ENCODE results near the gene SMAD7. TPM values are rescaled to one million over a fixed set of nuclear protein-coding genes. Genes with fewer than 3 reads are reported as not detected.
A peak's percentile ranks its signal among the peaks of the same experiment; 100 is the strongest.

Gene SMAD7
- total RNA-seq, 1 donor from 2014 or later, result 34.1 TPM

- TF ChIP-seq, protein P1, sequence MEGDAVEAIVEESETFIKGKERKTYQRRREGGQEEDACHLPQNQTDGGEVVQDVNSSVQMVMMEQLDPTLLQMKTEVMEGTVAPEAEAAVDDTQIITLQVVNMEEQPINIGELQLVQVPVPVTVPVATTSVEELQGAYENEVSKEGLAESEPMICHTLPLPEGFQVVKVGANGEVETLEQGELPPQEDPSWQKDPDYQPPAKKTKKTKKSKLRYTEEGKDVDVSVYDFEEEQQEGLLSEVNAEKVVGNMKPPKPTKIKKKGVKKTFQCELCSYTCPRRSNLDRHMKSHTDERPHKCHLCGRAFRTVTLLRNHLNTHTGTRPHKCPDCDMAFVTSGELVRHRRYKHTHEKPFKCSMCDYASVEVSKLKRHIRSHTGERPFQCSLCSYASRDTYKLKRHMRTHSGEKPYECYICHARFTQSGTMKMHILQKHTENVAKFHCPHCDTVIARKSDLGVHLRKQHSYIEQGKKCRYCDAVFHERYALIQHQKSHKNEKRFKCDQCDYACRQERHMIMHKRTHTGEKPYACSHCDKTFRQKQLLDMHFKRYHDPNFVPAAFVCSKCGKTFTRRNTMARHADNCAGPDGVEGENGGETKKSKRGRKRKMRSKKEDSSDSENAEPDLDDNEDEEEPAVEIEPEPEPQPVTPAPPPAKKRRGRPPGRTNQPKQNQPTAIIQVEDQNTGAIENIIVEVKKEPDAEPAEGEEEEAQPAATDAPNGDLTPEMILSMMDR (IDR thresholded peaks at IDR 0.05), result no peak
- TF ChIP-seq POLR2A (IDR thresholded peaks at IDR 0.05), result no peak
- TF ChIP-seq POLR2AphosphoS5 (IDR thresholded peaks at IDR 0.05; ENCODE audit: insufficient read depth in 1 of 2, low read depth in 1 of 2), result no peak
- no peak overlapping the region for H3K27ac ChIP-seq
- H3K4me1 ChIP-seq, result peaks cover 25% of the 10 kb centered on the region
- H3K27me3 ChIP-seq, result no peaks in the 10 kb centered on the region
- intact Hi-C loops (cut with DNase I), result no loop called here
- H3K4me3 ChIP-seq, result no peak overlapping the region
- DNase-seq (ENCODE audit: extremely low spot score in 2 of 2), result no peak
- H3K9me3 ChIP-seq, result no peaks in the 10 kb centered on the region
- no peaks in the 10 kb centered on the region for H3K36me3 ChIP-seq
These were observed 72.8 kb downstream of the SMAD7 start for GRCh38 chr18:48877941-48878340.

DNA sequence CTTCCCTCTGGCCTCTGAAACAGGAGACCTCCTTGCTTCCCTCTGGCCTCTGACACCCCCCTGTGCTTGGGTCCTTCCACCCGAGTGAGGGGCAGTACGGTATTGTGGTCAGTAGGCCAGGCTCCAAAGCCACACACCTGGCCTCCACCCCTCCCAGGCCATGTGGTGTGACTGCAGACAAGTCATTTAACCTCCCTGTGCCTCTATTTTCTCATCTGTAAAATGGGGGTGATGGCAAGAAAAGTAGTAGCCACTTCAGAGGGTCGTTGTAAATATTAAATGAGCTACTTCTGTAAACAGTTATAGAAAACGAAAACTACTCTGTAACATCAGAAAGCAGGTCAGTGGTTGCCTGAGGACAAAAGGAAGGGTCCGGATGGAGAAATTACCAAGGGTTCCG, 74.2 kb downstream of the SMAD7 start:
- TF ChIP-seq POLR2A (IDR thresholded peaks at IDR 0.05) (no peak), POLR2AphosphoS5 (IDR thresholded peaks at IDR 0.05; ENCODE audit: insufficient read depth in 1 of 2, low read depth in 1 of 2) (no peak)
- TF ChIP-seq, protein P1 (IDR thresholded peaks at IDR 0.05), result no peak
- H3K9me3 ChIP-seq, result no peaks in the 10 kb centered on the region
- H3K27ac ChIP-seq, result no peak overlapping the region
- H3K36me3 ChIP-seq, result no peaks in the 10 kb centered on the region
- H3K4me1 ChIP-seq, result peaks cover 35% of the 10 kb centered on the region
- intact Hi-C loops (cut with DNase I), result no loop called here
- H3K4me3 ChIP-seq, result no peak overlapping the region
- no peaks in the 10 kb centered on the region for H3K27me3 ChIP-seq
- no peak for DNase-seq (ENCODE audit: extremely low spot score in 2 of 2)

GRCh38 chr18:48875942-48876511, 74.7 kb downstream of the SMAD7 start:
- no peaks in the 10 kb centered on the region for H3K9me3 ChIP-seq
- peaks cover 35% of the 10 kb centered on the region for H3K4me1 ChIP-seq
- H3K27me3 ChIP-seq, result no peaks in the 10 kb centered on the region
- intact Hi-C loops (cut with DNase I), result no loop called here
- no peak overlapping the region for H3K27ac ChIP-seq
- no peaks in the 10 kb centered on the region for H3K36me3 ChIP-seq
- no peak for DNase-seq (ENCODE audit: extremely low spot score in 2 of 2)
- no peak for TF ChIP-seq POLR2AphosphoS5 (IDR thresholded peaks at IDR 0.05; ENCODE audit: insufficient read depth in 1 of 2, low read depth in 1 of 2)
- TF ChIP-seq, protein P1 (IDR thresholded peaks at IDR 0.05), result no peak
- TF ChIP-seq POLR2A (IDR thresholded peaks at IDR 0.05), result no peak
- H3K4me3 ChIP-seq, result no peak overlapping the region

DNA sequence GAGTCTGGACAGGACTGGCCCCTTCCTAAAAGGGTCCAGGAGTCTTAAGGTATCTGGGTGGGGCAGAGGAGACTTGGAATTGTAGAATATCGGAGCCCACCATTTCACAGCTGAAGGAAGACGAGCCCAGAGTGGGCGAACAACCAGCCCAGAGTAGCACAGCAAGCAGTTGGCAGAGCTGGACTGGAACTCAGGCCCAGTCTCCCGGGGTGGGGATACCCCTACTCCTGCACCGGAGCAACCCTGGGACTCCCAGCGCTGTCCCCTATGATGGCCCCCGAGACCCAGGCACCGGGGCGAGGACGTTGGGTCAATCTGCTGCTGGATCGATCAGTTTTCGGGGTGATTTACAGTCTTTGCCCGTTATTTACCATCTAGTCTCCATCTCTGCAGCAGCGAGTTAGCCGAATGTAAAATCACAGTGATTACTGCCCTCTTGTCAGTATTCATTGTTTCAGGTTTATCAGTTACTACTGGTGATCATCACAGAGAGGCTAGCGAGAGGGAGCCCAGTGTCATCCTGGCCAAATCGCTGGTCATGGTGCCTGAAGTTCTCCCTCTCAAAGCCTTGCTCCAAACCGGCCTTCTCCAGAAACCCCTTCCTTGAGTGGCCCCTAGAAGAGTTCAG, 75.3 kb downstream of the SMAD7 start:
- Histone ChIP-seq H3K4me1 (peaks cover 35% of the 10 kb centered on the region), H3K36me3 (no peaks in the 10 kb centered on the region), H3K4me3 (no peak overlapping the region), H3K27ac (no peak overlapping the region), H3K27me3 (no peaks in the 10 kb centered on the region), H3K9me3 (no peaks in the 10 kb centered on the region)
- TF ChIP-seq POLR2AphosphoS5 (IDR thresholded peaks at IDR 0.05; ENCODE audit: insufficient read depth in 1 of 2, low read depth in 1 of 2) (no peak), POLR2A (IDR thresholded peaks at IDR 0.05) (no peak)
- TF ChIP-seq, protein P1 (IDR thresholded peaks at IDR 0.05), result no peak
- intact Hi-C loops (cut with DNase I), result no loop called here
- DNase-seq (ENCODE audit: extremely low spot score in 2 of 2), result no peak

GRCh38 chr18:48874701-48875162, 76.0 kb downstream of the SMAD7 start:
- Histone ChIP-seq H3K4me3 (no peak overlapping the region), H3K27me3 (no peaks in the 10 kb centered on the region), H3K4me1 (peaks cover 35% of the 10 kb centered on the region), H3K9me3 (no peaks in the 10 kb centered on the region), H3K27ac (peak overlapping the region; percentile 79), H3K36me3 (no peaks in the 10 kb centered on the region)
- no peak for DNase-seq (ENCODE audit: extremely low spot score in 2 of 2)
- TF ChIP-seq POLR2A (IDR thresholded peaks at IDR 0.05) (no peak), POLR2AphosphoS5 (IDR thresholded peaks at IDR 0.05; ENCODE audit: insufficient read depth in 1 of 2, low read depth in 1 of 2) (no peak)
- TF ChIP-seq, protein P1 (IDR thresholded peaks at IDR 0.05), result no peak
- intact Hi-C loops (cut with DNase I), result no loop called here

All from vagina (tissue), 2 donors.